SK-N-SH (cell line): ENCODE results near the gene SLC1A3.

ENCODE experiments used
- CHD2 ChIP-seq: fragments of 150-350 bp; IDR thresholded peaks from 2 replicates; pipeline ENCODE4 v1.6.1; 2018; ENCODE audit warnings: low read length; ENCODE audit not compliant: partially characterized antibody
- TF ChIP-seq, protein P1 (sequence below): fragments of 200-600 bp; sonication (generic); IDR thresholded peaks from 2 replicates; pipeline ENCODE4 v1.6.1; 2017; ENCODE audit warnings: antibody characterized with exemption, mild to moderate bottlenecking, moderate library complexity

DNA sequence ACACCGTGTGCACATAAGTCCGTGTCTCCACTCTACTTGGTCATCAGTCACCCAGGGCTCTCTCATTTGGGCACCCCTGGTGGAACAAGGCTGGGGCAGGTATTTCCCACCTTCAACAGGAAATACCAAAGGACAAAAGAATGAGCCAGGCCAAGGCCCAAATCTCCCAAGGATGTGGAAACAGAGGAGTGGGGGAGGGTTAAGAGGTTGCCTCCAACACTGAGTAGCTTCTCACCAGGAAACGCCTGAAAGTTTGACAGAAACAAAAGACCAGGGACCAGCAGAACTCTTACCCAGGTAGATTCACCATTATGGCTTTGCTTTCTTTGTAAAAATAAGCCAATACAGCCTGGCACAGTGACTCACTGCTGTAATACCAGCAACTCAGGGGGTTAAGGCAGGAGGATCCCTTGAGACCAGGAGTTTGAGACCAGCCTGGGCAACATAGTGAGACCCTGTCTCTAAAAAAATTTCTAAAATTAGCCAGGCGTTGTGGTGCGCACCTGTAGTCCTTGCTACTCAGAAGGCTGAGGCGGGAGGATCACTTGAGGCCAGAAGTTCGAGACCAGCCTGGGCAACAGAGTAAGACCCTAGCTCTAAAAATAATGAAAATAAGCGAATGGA is 12.7 kb downstream of the SLC1A3 start:
- TF ChIP-seq, protein P1, sequence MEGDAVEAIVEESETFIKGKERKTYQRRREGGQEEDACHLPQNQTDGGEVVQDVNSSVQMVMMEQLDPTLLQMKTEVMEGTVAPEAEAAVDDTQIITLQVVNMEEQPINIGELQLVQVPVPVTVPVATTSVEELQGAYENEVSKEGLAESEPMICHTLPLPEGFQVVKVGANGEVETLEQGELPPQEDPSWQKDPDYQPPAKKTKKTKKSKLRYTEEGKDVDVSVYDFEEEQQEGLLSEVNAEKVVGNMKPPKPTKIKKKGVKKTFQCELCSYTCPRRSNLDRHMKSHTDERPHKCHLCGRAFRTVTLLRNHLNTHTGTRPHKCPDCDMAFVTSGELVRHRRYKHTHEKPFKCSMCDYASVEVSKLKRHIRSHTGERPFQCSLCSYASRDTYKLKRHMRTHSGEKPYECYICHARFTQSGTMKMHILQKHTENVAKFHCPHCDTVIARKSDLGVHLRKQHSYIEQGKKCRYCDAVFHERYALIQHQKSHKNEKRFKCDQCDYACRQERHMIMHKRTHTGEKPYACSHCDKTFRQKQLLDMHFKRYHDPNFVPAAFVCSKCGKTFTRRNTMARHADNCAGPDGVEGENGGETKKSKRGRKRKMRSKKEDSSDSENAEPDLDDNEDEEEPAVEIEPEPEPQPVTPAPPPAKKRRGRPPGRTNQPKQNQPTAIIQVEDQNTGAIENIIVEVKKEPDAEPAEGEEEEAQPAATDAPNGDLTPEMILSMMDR: no peak
- no peak for TF ChIP-seq CHD2
